HG03060 (cell line): ENCODE data around the gene SERBP1.

ENCODE experiments used
- ATAC-seq: cut with Tn5 transposase; IDR thresholded peaks from one replicate; pipeline ENCODE4 v1.9.1; 2021; ENCODE audit warnings: low read depth, moderate number of reproducible peaks; ENCODE audit not compliant: unreplicated experiment

SERBP1 gene

GRCh38 chr1:67371043-67371442, 59.2 kb downstream of the SERBP1 start:
- ATAC-seq = no peak

- ATAC-seq = no peak
Measured at GRCh38 chr1:67368046-67368514, 62.1 kb downstream of the SERBP1 start.

GRCh38 chr1:67367370-67368045, 62.7 kb downstream of the SERBP1 start:
- ATAC-seq = no peak

- no peak for ATAC-seq
Measured at GRCh38 chr1:67361641-67362040, 68.6 kb downstream of the SERBP1 start.

GRCh38 chr1:67359592-67359991, 70.6 kb downstream of the SERBP1 start:
- ATAC-seq = no peak
